ENCODE results near the gene MAT2B. TPM values are rescaled to one million over a fixed set of nuclear protein-coding genes. Genes with fewer than 3 reads are reported as not detected.

Gene MAT2B
- total RNA-seq, 1 donor from 2014 or later, result 76.4 TPM

DNA sequence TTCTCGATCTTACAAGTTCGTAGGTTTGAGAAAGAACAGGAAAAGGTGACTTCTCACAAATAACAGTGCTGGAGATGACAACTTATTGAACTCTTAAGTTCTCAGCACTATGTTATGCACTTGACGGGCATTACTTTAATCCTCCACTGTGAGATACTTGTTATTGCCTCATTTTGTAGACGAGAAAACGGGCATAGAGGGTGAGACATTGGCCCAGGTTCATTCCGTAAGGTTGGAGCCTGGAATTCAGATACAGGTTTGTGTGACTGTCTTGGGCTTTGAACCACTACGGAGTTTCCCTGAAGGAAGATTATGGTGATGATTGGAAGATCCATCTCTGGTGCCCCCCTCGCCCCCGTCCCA, 657 bp downstream of the MAT2B start:
- Mint-ChIP-seq H3K27me3 (no peaks in the 10 kb centered on the region), H3K36me3 (ENCODE audit: low read depth) (peaks cover 34% of the 10 kb centered on the region), H3K4me3 (peak overlapping the region; percentile 95), H3K4me1 (peaks cover 75% of the 10 kb centered on the region), H3K9me3 (no peaks in the 10 kb centered on the region), H3K27ac (peak overlapping the region; percentile 97)
- TF ChIP-seq, protein P1, sequence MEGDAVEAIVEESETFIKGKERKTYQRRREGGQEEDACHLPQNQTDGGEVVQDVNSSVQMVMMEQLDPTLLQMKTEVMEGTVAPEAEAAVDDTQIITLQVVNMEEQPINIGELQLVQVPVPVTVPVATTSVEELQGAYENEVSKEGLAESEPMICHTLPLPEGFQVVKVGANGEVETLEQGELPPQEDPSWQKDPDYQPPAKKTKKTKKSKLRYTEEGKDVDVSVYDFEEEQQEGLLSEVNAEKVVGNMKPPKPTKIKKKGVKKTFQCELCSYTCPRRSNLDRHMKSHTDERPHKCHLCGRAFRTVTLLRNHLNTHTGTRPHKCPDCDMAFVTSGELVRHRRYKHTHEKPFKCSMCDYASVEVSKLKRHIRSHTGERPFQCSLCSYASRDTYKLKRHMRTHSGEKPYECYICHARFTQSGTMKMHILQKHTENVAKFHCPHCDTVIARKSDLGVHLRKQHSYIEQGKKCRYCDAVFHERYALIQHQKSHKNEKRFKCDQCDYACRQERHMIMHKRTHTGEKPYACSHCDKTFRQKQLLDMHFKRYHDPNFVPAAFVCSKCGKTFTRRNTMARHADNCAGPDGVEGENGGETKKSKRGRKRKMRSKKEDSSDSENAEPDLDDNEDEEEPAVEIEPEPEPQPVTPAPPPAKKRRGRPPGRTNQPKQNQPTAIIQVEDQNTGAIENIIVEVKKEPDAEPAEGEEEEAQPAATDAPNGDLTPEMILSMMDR (IDR thresholded peaks at IDR 0.05), result no peak
- ChIA-PET CTCF (interaction anchor here (1.5 to 1.6 kb wide), 2 partner anchors 33 to 46 kb away, joined by 4 to 13 read pairs; partner anchors contain the start of genes HMMR and NUDCD2), POLR2A (interaction anchor here (0.6 to 7.6 kb wide), 7 partner anchors 10 to 409 kb away, joined by 3 to 159 read pairs (median 6); partner anchors contain the start of genes CCNG1, HMMR and NUDCD2)
- intact Hi-C loops (cut with micrococcal nuclease), result loop anchor here (5.0 kb wide), 1 partner anchor 221 kb away; no protein-coding TSS in a partner anchor
- ATAC-seq (ENCODE audit: low read depth), result no peak
- no peak for DNase-seq

DNA sequence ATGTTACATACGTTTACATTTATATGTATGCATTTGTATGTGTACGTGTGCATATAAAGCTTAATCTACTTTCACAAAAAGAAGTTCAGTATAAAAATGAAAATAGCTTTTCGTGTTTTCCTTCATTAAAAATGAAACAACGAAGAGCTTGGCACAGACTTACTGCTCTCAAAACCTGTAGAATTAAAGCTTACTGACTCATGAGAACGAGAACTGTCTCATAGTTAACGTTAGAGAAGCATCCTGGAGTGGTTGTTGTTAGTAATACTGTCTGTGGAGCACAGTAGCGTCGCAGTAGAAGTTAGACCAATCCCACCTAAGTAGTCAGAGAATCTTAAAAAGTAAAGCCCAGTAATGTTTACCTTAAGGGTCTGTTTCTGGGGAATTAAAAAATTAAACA, 1.3 kb downstream of the MAT2B start:
- H3K9me3 Mint-ChIP-seq, result no peaks in the 10 kb centered on the region
- ATAC-seq (ENCODE audit: low read depth) (no peak), DNase-seq (no peak)
- peak overlapping the region; percentile 95 for H3K4me3 Mint-ChIP-seq
- TF ChIP-seq, protein P1 (IDR thresholded peaks at IDR 0.05), result no peak
- H3K27me3 Mint-ChIP-seq, result no peaks in the 10 kb centered on the region
- intact Hi-C loops (cut with micrococcal nuclease), result loop anchor here (5.0 kb wide), 1 partner anchor 221 kb away; no protein-coding TSS in a partner anchor
- ChIA-PET CTCF (no interaction called here), POLR2A (interaction anchor here (1.3 to 7.6 kb wide), 3 partner anchors 28 to 69 kb away, joined by 3 to 159 read pairs (median 4); partner anchors contain the start of genes CCNG1, HMMR and NUDCD2)
- peaks cover 75% of the 10 kb centered on the region for H3K4me1 Mint-ChIP-seq
- H3K27ac Mint-ChIP-seq, result peak overlapping the region; percentile 97
- H3K36me3 Mint-ChIP-seq (ENCODE audit: low read depth), result peaks cover 36% of the 10 kb centered on the region

DNA sequence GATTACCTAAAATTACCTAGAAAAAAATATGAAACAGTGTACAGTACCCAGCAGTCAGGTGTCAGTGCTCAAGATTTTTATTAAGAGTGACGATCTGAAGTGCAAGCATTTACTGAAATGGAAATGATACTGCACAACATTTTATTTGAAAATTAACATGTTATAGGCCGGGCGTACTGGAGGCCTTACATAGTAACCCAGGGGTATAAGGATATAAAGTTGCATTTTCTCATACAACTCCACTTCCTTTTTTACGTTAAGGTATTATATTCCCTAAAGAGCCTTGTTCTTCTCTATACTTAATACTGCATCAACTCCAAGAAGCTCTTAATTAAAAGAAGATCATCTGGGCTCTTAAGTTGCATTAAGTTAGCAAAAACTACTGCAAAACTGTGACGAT, 3.3 kb downstream of the MAT2B start:
- peak overlapping the region; percentile 81 for H3K27ac Mint-ChIP-seq
- intact Hi-C loops (cut with micrococcal nuclease), result loop anchor here (5.0 kb wide), 1 partner anchor 219 kb away; no protein-coding TSS in a partner anchor
- TF ChIP-seq, protein P1 (IDR thresholded peaks at IDR 0.05), result no peak
- no peaks in the 10 kb centered on the region for H3K27me3 Mint-ChIP-seq
- ChIA-PET CTCF (no interaction called here), POLR2A (interaction anchor here (7.6 kb wide), 1 partner anchor 48 kb away, joined by 159 read pairs; the partner anchor contains the start of genes HMMR and NUDCD2)
- no peaks in the 10 kb centered on the region for H3K9me3 Mint-ChIP-seq
- no peak for ATAC-seq (ENCODE audit: low read depth)
- H3K4me3 Mint-ChIP-seq, result peak overlapping the region; percentile 66
- DNase-seq, result no peak
- H3K4me1 Mint-ChIP-seq, result peaks cover 80% of the 10 kb centered on the region
- peaks cover 54% of the 10 kb centered on the region for H3K36me3 Mint-ChIP-seq (ENCODE audit: low read depth)

DNA sequence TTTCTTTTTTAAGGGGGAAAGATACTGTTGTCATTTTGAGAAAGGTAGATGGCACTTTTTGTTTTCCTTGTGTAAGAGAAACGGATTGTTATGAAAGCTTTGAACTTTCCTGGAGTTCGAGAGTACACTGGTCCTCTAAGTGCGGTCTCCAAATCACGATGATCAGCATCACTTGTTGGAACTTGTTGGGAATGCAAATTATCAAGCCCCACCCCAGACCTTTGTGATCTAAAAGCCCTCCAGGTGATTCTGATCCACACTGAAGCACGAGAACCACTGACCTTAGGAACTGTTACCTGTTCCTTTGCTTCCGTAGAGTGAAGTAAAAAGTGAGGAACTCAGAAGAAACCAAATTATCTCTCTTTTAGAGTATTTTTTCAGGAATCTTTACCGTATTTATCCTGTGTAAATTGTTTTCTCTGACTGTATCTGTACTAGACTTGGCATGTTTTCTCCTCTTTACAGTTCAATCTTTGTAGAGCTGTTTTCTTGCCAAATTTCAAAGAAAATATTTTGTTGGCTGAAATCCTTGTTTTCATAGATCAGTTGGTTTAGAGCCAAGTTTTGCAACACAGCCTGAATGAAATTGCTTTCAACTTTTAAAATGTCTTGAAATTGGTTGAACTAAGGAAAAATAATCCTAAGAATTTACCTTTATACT, 4.0 kb downstream of the MAT2B start:
- Mint-ChIP-seq H3K4me1 (peaks cover 74% of the 10 kb centered on the region), H3K4me3 (peak overlapping the region; percentile 66), H3K9me3 (no peaks in the 10 kb centered on the region), H3K27ac (peak overlapping the region; percentile 81), H3K27me3 (no peaks in the 10 kb centered on the region), H3K36me3 (ENCODE audit: low read depth) (peaks cover 58% of the 10 kb centered on the region)
- CTCF ChIA-PET, result no interaction called here
- ATAC-seq (ENCODE audit: low read depth) (no peak), DNase-seq (no peak)
- TF ChIP-seq, protein P1 (IDR thresholded peaks at IDR 0.05), result no peak
- intact Hi-C loops (cut with micrococcal nuclease), result loop anchor here (5.0 kb wide), 1 partner anchor 218 kb away; no protein-coding TSS in a partner anchor
- POLR2A ChIA-PET, result interaction anchor here (0.6 kb wide), 1 partner anchor 27 kb away, joined by 3 read pairs; no protein-coding TSS in a partner anchor

DNA sequence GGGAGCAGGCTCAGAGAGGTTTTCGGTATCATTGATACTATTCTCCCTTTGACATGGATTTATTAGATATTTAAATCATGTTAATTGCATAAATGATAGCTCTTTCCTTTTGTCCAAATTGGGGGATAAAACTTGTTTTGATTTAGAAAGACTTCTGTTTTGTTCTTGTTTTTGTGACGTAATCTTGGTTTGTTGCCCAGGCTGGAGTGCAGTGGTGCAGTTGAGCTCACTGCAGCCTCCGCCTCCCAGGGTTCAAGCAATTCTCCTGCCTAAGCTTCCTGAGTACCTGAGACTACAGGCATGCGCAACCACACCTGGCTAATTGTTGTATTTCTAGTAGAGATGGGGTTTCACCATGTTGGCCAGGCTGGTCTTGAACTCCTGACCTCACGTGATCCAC, 7.1 kb downstream of the MAT2B start:
- peaks cover 50% of the 10 kb centered on the region for H3K4me1 Mint-ChIP-seq
- H3K9me3 Mint-ChIP-seq, result no peaks in the 10 kb centered on the region
- H3K36me3 Mint-ChIP-seq (ENCODE audit: low read depth), result peaks cover 72% of the 10 kb centered on the region
- no peak overlapping the region for H3K4me3 Mint-ChIP-seq
- H3K27me3 Mint-ChIP-seq, result no peaks in the 10 kb centered on the region
- ChIA-PET POLR2A (no interaction called here), CTCF (no interaction called here)
- TF ChIP-seq, protein P1 (IDR thresholded peaks at IDR 0.05), result no peak
- intact Hi-C loops (cut with micrococcal nuclease), result no loop called here
- ATAC-seq (ENCODE audit: low read depth) (no peak), DNase-seq (no peak)
- peak overlapping the region; percentile 14 for H3K27ac Mint-ChIP-seq
